ENCODE results near the gene UPF1.

GRCh38 chr19:18802354-18802753 lies 29.4 kb upstream of the UPF1 start:
- TF ChIP-seq, protein P1, sequence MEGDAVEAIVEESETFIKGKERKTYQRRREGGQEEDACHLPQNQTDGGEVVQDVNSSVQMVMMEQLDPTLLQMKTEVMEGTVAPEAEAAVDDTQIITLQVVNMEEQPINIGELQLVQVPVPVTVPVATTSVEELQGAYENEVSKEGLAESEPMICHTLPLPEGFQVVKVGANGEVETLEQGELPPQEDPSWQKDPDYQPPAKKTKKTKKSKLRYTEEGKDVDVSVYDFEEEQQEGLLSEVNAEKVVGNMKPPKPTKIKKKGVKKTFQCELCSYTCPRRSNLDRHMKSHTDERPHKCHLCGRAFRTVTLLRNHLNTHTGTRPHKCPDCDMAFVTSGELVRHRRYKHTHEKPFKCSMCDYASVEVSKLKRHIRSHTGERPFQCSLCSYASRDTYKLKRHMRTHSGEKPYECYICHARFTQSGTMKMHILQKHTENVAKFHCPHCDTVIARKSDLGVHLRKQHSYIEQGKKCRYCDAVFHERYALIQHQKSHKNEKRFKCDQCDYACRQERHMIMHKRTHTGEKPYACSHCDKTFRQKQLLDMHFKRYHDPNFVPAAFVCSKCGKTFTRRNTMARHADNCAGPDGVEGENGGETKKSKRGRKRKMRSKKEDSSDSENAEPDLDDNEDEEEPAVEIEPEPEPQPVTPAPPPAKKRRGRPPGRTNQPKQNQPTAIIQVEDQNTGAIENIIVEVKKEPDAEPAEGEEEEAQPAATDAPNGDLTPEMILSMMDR (conservative IDR thresholded peaks at IDR 0.05) = no peak
- TF ChIP-seq EZH2 (IDR thresholded peaks at IDR 0.05; ENCODE audit: low read depth) = no peak
